ENCODE measurements around the gene FBXO38. TPM values are rescaled to one million over a fixed set of nuclear protein-coding genes. Genes with fewer than 3 reads are reported as not detected.

Gene FBXO38
- total and polyA plus RNA-seq, 2 of the 13 experiments (the other 11 are each of a cell fraction or from before 2014, with no cell fraction given) = 24.8 to 35.9 TPM

DNA sequence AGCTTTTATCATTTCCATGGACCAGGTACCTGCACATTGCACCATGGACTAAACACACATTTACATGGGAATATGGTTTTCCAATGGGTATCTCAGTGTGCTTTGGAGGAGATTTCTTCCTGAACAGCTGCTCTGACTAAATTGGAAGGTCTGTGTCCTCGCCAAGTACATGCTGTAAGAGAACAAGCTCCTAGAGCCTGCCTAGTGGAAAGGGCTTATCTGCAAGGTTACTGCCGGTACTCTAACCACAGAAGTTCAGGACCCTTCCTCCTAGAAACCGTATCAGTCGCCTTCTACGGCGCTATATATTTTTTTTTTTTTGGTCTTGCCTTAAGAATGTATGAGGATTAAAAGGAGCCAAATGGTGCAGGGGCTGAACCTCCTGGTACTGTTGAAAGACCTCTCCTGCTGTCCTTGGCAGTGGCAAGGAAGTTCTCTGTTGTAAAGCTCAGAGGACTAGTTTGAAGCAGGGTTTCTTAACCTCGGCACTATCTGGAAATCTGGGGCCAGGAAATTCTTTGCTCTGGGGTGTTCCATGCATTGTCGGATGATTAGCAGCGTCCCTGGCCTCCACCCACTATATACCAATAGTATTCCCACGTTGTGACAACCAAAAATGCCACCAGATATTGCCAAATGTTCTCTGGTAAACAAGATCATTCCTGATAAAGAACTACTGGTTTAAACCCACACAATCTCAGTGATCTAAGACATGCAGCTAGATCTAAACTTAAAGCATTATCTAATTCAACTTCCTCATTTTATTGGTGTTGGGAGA, 107.4 kb downstream of the FBXO38 start:
- Histone ChIP-seq H3K27ac (ENCODE audit: extremely low read length, insufficient read depth, low read length) (no peak overlapping the region), H3K9me3 (ENCODE audit: low read length) (no peaks in the 10 kb centered on the region), H3K27me3 (ENCODE audit: control insufficient read depth in 1 of 2, insufficient read depth in 2 of 2, low read length in 2 of 2) (no peaks in the 10 kb centered on the region), H3K36me3 (replicated peaks in 1 of 2; ENCODE audit: control insufficient read depth in 1 of 2, insufficient read depth in 2 of 2, low read length in 2 of 2) (no peaks in the 10 kb centered on the region), H3K9ac (ENCODE audit: insufficient read depth, low read depth, low read length) (no peak overlapping the region), H3K4me3 (replicated peaks in 1 of 3; ENCODE audit: insufficient read depth in 1 of 3, low read depth in 2 of 3, low read length in 3 of 3) (no peak overlapping the region), H3K4me2 (ENCODE audit: low read depth, low read length) (no peak overlapping the region), H2AFZ (ENCODE audit: low read length) (no peak overlapping the region), H4K20me1 (ENCODE audit: insufficient read depth, low read length) (no peaks in the 10 kb centered on the region), H3K4me1 (ENCODE audit: insufficient read depth, low read length) (0 out of 2 replicates have a peak, but pooled peaks cover 11% of the 10 kb centered on the region), H3K79me2 (ENCODE audit: insufficient read depth, low read length) (no peaks in the 10 kb centered on the region)
- in situ Hi-C loops (cut with HindIII; ENCODE audit: extremely low pct_ligation_motif_present, low pct_unique_long_range_greater_than_20kb) (no loop called here), intact Hi-C loops (cut with micrococcal nuclease; ENCODE audit: unreplicated experiment) (no loop called here)
- DNase-seq (ENCODE audit: low spot score) (no peak), ATAC-seq (peak; percentile 19; the same call in 1 of the 3 replicates), FAIRE-seq (no peak)
- TF ChIP-seq, protein P1, sequence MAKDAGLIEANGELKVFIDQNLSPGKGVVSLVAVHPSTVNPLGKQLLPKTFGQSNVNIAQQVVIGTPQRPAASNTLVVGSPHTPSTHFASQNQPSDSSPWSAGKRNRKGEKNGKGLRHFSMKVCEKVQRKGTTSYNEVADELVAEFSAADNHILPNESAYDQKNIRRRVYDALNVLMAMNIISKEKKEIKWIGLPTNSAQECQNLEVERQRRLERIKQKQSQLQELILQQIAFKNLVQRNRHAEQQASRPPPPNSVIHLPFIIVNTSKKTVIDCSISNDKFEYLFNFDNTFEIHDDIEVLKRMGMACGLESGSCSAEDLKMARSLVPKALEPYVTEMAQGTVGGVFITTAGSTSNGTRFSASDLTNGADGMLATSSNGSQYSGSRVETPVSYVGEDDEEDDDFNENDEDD (CRISPR knock-in tag; IDR thresholded peaks at IDR 0.05; ENCODE audit: borderline replicate concordance) = no peak
- TF ChIP-seq, protein P2, sequence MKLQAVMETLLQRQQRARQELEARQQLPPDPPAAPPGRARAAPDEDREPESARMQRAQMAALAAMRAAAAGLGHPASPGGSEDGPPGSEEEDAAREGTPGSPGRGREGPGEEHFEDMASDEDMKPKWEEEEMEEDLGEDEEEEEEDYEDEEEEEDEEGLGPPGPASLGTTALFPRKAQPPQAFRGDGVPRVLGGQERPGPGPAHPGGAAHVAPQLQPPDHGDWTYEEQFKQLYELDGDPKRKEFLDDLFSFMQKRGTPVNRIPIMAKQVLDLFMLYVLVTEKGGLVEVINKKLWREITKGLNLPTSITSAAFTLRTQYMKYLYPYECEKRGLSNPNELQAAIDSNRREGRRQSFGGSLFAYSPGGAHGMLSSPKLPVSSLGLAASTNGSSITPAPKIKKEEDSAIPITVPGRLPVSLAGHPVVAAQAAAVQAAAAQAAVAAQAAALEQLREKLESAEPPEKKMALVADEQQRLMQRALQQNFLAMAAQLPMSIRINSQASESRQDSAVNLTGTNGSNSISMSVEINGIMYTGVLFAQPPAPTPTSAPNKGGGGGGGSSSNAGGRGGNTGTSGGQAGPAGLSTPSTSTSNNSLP (IDR thresholded peaks at IDR 0.05; ENCODE audit: low read depth, low read length) = no peak
- TF ChIP-seq ZSCAN22 (CRISPR knock-in tag; IDR thresholded peaks at IDR 0.05) = no peak
- TF ChIP-seq, protein P3, sequence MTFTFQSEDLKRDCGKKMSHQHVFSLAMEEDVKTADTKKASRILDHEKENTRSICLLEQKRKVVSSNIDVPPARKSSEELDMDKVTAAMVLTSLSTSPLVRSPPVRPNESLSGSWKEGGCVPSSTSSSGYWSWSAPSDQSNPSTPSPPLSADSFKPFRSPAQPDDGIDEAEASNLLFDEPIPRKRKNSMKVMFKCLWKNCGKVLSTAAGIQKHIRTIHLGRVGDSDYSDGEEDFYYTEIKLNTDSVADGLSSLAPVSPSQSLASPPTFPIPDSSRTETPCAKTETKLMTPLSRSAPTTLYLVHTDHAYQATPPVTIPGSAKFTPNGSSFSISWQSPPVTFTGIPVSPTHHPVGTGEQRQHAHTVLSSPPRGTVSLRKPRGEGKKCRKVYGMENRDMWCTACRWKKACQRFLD (CRISPR knock-in tag; IDR thresholded peaks at IDR 0.05; ENCODE audit: borderline replicate concordance) = no peak
- TF ChIP-seq ISX (CRISPR knock-in tag; conservative IDR thresholded peaks at IDR 0.05) = no peak
- TF ChIP-seq, protein P4, sequence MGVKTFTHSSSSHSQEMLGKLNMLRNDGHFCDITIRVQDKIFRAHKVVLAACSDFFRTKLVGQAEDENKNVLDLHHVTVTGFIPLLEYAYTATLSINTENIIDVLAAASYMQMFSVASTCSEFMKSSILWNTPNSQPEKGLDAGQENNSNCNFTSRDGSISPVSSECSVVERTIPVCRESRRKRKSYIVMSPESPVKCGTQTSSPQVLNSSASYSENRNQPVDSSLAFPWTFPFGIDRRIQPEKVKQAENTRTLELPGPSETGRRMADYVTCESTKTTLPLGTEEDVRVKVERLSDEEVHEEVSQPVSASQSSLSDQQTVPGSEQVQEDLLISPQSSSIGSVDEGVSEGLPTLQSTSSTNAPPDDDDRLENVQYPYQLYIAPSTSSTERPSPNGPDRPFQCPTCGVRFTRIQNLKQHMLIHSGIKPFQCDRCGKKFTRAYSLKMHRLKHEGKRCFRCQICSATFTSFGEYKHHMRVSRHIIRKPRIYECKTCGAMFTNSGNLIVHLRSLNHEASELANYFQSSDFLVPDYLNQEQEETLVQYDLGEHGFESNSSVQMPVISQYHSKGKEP (CRISPR knock-in tag; IDR thresholded peaks at IDR 0.05) = no peak
- no peak for TF ChIP-seq ZNF468 (CRISPR knock-in tag; IDR thresholded peaks at IDR 0.05)
- TF ChIP-seq HNRNPUL1 (IDR thresholded peaks at IDR 0.05; ENCODE audit: low read depth, low read length) = no peak
- no peak for TF ChIP-seq STAG1 (CRISPR knock-in tag; IDR thresholded peaks at IDR 0.05)
- TF ChIP-seq HNRNPK (IDR thresholded peaks at IDR 0.05; ENCODE audit: low read depth, low read length, poor library complexity, severe bottlenecking) = no peak
- TF ChIP-seq, protein P5, sequence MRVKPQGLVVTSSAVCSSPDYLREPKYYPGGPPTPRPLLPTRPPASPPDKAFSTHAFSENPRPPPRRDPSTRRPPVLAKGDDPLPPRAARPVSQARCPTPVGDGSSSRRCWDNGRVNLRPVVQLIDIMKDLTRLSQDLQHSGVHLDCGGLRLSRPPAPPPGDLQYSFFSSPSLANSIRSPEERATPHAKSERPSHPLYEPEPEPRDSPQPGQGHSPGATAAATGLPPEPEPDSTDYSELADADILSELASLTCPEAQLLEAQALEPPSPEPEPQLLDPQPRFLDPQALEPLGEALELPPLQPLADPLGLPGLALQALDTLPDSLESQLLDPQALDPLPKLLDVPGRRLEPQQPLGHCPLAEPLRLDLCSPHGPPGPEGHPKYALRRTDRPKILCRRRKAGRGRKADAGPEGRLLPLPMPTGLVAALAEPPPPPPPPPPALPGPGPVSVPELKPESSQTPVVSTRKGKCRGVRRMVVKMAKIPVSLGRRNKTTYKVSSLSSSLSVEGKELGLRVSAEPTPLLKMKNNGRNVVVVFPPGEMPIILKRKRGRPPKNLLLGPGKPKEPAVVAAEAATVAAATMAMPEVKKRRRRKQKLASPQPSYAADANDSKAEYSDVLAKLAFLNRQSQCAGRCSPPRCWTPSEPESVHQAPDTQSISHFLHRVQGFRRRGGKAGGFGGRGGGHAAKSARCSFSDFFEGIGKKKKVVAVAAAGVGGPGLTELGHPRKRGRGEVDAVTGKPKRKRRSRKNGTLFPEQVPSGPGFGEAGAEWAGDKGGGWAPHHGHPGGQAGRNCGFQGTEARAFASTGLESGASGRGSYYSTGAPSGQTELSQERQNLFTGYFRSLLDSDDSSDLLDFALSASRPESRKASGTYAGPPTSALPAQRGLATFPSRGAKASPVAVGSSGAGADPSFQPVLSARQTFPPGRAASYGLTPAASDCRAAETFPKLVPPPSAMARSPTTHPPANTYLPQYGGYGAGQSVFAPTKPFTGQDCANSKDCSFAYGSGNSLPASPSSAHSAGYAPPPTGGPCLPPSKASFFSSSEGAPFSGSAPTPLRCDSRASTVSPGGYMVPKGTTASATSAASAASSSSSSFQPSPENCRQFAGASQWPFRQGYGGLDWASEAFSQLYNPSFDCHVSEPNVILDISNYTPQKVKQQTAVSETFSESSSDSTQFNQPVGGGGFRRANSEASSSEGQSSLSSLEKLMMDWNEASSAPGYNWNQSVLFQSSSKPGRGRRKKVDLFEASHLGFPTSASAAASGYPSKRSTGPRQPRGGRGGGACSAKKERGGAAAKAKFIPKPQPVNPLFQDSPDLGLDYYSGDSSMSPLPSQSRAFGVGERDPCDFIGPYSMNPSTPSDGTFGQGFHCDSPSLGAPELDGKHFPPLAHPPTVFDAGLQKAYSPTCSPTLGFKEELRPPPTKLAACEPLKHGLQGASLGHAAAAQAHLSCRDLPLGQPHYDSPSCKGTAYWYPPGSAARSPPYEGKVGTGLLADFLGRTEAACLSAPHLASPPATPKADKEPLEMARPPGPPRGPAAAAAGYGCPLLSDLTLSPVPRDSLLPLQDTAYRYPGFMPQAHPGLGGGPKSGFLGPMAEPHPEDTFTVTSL (CRISPR knock-in tag; IDR thresholded peaks at IDR 0.05; ENCODE audit: borderline replicate concordance) = no peak
- BruUV-seq (replicated peaks) = no TSS peak
- CTCF ChIA-PET (ENCODE audit: low intra/inter-chr PET ratio, low total read pairs) = no interaction called here
- POLR2A ChIA-PET = no interaction called here
- WGBS (ENCODE audit: low lambda C conversion rate) = 38% methylated on average over 10 of the region's 10 CpGs

Measured in HepG2 (cell line).